ENCODE measurements around the gene IL24.
A peak's percentile ranks its signal among the peaks of the same experiment; 100 is the strongest.
"Not testable (repeated sequence)": the region's sequence is repeated elsewhere in the genome, so short reads cannot be mapped to it uniquely, and the experiment has no call there.

The IL24 gene

GRCh38 chr1:206905295-206906164, 8.3 kb downstream of the IL24 start:
- DNase-seq, result no peak

DNA sequence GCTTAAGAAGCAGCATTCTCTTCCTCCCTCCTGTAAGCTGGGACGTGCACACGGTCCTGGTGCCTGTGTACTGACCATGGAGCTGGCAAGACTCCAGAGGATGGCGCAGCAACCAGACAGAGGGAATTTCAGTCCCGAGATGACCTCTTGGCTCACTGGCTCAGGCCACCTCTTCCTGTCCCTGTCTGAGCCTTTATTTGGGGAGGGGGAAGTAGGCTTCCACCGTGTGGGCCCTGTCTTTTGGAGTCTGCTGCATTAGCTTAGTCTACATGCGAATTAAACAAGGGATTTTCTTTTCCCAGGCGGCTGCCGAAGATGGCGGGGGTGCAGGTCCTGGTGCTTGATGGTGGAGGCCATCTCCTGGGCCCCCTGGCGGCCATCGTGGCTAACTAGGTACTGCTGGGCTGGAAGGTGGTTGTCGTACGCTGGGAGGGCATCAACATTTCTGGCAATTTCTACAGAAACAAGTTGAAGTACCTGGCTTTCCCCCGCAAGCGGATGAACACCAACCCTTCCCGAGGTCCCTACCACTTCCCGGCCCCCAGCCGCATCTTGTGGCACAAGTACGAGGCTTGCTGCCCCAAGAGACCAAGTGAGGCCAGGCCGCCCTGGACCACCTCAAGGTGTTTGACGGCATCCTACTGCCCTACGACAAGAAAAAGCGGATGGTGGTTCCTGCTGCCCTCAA, 10.2 kb downstream of the IL24 start:
- no peak for DNase-seq

- no peak for DNase-seq
These were observed 10.8 kb downstream of the IL24 start for GRCh38 chr1:206908038-206908437.

GRCh38 chr1:206909161-206909882, 12.1 kb downstream of the IL24 start:
- peak; percentile 40 for DNase-seq

DNA sequence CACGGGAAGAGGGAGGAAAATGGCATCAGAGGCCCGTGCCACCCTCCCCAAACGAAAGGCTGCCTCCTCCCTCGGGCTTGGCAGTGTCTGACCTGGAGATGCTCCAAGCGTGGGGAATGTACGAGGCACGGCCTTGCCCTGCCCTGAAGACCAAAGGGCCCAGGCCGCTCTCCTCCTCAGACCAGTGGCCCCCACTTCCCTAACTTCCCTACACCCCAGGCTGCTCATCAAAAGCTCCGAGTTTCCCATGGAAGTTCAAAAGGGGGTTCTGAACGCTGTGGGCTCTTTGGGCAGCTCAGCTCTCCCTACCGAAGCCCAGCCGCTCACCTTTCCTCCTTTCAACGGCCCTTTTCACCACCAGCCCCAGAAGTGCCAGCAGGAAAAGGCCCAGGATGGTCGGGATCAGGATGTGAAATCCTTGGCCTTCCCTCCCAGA, 12.7 kb downstream of the IL24 start:
- no peak for DNase-seq

DNA sequence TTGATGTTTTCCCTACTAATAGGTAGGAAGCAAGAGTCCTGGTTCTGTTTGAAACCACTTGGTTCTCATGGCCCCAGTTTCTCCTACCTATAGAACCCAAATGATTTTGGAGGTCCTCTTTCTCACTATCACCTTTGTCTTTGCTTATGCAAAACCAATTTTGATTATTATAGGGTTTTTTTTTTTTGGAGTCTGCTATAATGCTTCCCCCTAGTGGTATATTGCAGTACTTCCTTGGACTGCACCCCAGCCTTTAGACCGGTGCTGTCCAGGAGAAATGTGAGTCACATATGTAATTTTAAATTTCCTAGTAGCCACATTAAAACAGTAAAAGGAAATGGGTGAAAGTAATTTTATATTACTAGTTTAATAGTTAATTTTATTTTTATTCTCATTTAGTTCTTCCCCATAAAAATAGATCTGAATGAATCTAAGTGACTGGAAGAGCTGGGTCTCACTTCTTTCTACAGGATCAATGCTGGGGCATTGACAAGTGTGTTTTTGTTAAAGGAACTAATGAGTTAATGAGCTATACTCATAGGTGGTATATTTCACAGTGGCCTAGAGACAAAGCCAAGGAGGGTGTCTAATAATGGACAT, 13.9 kb downstream of the IL24 start:
- DNase-seq, result no peak

- peak; percentile 59 for DNase-seq
These were observed 15.3 kb downstream of the IL24 start for GRCh38 chr1:206912445-206913095.

GRCh38 chr1:206913766-206914537, 16.7 kb downstream of the IL24 start:
- DNase-seq, result no peak

GRCh38 chr1:206915030-206915735, 17.9 kb downstream of the IL24 start:
- no peak for DNase-seq

DNA sequence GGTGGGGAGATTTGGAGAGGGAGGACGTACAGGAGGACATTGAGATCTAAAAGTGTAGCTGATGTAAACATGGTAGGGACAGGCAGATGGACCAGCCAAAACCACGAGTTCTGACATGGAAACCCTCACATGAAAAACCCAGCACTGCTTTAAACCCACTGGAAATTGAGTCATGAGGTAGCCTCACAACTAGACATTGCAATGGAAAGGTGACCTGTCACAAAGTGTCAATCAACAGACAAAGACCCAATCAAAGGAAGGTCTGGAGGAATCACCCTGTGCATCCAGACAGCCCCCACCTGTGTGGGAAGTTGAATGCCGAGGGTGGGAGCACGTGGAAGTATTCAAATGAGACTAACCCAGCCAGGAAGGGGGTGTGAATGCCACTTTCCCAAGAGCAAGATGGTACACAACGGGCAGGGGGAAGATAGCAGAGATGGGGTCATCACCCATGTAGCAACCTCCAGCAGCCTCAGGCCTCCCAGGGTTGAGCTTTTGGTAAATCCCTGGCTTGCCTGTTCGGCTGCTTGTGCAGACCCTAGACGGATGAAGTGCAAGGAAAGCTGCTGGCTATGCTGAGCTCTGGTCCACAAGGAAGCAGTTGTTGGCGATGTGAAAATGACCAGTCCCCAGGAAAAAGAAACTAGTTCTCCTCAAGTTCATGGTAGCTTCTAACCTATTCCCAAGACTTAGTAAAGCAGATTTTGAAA, 18.9 kb downstream of the IL24 start:
- DNase-seq, result no peak

DNA sequence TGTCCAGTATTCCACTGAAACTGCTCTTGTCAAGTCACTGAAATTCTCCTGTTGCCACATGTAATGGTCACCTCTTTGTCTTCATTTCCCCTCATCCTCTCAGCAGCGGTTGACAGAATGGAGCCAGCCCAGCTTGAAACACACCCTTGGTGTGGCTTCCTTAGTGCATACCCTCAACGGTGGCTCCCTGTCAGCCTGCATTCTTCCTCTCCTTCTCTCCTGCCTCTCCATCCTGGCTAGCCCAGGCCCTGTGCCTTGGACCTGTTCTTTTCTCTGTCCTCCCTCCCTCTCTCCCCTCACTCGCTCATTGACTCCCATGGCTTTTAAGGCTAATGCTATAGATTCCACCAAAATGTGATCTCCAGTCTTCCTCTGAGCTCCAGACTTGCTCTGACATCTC, 20.8 kb downstream of the IL24 start:
- no peak for DNase-seq

DNA sequence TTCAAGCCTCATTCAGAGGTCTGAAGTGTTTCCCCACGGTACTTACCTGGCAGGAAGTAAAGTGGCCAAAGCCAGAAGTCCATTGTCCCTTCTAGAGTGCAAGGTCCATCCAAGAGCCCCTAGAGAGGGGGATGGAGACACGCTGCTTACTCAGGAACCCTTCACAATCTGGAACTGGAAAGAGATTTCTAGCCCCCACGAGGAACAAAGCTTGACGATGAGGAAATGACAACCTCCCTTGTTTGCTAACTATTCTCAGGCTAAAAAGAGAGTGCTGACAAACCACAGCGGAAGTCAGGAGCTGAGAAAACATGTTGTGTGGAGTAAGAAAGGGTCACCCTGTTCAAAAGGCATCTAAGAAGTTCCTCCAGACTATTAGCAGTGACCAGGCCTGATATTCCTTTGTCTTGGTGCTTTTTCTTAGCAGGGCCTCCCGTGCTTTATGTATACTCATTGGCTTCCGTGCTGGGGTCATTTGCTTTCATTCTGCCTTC, 24.6 kb downstream of the IL24 start, which contains the start of gene FCMR:
Gene FCMR, minus strand, starts transcription at position 170 of the 494 bp plus-strand sequence. Its CDS starts 87 bp downstream, at position 83.
- DNase-seq, result peak; percentile 60

DNA sequence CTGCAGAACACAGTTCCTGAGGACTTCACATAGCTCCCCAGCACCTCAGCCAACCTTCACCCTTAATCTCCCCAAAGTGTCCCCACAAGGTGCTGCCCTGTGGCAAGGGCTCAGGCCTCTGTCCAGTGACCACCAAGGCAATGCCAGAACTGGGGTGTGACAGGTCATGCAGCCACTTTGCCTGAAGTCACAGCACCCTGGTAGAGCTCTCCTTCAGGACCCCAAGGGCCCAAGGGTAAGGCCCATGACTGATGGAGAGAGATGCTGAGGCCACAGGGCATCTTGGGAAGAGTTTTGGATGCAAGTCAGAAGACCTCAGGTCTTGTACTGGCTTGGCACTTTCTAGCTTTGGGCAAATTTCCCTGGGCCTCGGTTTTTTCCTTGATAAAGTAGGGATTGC, 25.3 kb downstream of the IL24 start:
- DNase-seq, result no peak

DNA sequence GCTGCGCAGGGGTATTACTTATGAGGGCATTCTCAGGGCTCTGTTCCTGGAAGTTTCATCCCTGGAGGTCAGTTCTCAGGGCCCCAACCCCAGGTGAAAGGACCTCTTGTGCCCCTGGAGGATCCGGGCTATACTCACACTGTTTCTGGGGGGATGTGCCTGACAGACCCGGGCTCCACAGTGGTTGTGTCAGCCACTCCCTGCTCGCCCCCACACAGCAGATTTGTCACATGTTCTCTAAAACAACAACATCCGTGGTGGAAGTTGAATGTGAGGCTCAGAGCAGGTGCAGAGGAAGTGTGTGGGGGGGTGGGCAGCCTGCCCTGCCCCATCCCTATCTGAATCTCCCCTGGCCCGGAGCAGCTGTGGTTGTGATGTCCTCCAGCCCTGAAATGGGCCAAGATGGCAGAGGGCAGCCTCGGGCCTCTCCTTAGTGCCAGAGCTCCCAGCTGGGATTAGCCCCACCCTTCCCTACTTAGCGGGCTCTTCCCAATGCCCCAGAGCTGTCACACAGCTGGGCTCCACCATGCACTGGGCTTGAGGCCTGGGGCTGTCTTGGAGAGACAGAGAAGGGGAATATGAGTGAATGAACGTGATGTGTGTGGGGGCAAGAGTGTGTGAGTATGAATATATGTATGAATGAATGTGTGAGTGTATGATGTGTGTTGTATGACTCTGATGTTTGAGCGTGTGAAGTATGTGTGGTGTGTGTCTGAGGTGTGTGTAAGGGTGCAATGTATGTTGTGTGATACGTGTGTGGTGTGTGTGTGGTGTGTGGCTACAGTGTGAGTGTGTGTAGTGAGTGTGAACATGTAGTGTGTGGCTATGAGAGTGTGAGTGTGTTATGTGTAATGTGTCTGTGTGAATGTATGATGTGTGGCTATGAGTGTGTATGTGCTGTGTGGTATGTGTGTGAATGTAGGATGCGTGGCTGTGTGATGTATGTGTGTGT, 26.0 kb downstream of the IL24 start:
- peak; percentile 82 for DNase-seq

DNA sequence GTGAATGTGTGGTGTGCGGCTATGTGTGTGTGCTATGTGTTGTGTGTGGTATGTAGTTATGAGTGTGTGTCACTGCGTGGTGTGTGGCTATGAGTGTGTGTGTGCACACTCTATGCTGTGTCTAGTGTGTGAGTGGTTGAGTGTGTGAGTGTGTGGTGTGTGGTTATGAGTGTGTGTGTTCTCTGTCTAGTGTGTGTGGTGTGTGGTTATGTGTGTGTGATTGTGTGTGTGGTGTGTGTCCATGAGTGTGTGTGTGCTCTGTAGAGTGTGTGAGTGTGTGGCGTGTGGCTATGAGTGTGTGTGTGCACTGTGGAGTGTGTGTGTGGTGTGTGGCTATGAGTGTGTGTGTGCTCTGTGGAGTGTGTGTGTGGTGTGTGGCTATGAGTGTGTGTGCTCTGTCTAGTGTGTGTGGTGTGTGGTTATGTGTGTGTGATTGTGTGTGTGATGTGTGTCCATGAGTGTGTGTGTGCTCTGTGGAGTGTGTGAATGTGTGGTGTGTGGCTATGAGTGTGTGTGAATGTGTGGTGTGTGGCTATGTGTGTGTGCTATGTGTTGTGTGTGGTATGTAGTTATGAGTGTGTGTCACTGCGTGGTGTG, 26.8 kb downstream of the IL24 start:
- not testable (repeated sequence) for DNase-seq

DNA sequence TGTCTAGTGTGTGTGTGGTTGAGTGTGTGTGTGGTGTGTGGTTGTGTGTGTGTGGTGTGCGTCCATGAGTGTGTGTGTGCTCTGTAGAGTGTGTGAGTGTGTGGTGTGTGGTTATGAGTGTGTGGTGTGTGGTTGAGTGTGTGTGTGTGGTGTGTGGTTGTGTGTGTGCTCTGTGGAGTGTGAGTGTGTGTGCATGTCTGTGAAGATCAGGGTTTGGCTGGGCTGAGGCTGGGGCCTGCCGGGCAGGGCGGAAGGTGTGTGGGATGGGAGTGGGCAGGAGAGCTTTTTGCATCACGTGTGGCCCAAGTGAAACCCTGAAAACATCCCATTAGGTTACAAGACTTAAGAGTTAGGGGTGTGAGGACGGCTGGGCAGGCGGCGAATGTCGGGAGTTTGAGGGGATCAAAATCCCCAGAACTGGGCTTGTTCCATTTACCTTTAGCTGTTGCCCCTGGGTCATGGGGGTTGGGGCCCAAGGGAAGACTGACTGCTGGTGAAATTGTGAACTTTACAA, 27.4 kb downstream of the IL24 start:
- DNase-seq, result no peak

- DNase-seq, result peak; percentile 68
These were observed 28.0 kb downstream of the IL24 start for GRCh38 chr1:206925106-206925736.

- no peak for DNase-seq
These were observed 29.0 kb downstream of the IL24 start for GRCh38 chr1:206926286-206926685.

Data from activated gamma-delta T cell treated with Interleukin-2 at 50 U/mL for 16 hours (primary cell).